GM10266 (cell line): ENCODE measurements around the gene DNPH1.
A peak's percentile ranks its signal among the peaks of the same experiment; 100 is the strongest.

ENCODE experiments used
- DNase-seq: peaks from one replicate; pipeline ENCODE4 v3.0.0; 2012; ENCODE audit errors: extremely low spot score
- TF ChIP-seq, protein P1 (sequence below): IDR thresholded peaks from 2 replicates; pipeline ENCODE4 v1.5.1; 2012; ENCODE audit warnings: mild to moderate bottlenecking, low read depth; ENCODE audit not compliant: control insufficient read depth, insufficient read depth; ENCODE audit errors: missing control alignments

The DNPH1 gene

DNA sequence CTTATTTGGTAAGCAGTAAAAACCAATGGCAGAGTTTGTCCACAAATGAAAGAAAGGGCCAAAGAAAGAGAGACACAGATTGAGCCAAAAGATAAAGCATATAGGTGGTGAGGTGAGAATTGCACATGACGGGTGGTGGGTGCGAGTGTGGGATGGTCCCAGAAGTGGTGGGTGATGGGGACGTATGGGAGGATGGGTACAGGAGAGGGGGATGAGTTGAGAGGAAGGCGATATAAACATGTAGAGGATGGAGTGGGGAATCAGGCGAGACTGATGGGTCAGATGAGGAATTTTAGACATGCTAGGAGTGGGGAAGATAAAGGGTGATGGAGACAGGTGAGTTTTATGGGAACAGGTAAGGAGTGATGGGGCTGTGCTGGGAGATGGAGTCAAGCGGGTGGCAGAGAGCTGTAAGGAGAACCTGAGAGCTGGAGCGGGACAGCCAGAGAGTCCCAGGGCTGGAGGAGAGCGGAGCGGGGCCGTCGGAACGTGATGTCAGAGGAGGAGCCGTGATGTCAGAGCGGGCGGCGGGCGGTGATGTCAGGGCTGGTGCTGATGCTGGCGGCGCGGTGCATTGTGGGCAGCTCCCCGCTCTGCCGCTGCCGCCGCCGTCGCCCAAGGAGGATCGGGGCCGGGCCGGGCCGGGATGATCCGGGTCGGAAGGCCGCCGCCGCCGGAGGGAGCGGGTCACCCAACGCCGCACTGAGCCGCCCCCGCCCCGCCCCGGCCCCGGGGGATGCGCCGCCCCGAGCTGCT, 13.8 kb upstream of the DNPH1 start, which contains the start of gene TTBK1:
TSS of gene TTBK1 (plus strand) at position 574 of the 756 bp plus-strand sequence. CDS start 3,180 bp downstream, outside the sequence.
- DNase-seq: no peak
- TF ChIP-seq, protein P1, sequence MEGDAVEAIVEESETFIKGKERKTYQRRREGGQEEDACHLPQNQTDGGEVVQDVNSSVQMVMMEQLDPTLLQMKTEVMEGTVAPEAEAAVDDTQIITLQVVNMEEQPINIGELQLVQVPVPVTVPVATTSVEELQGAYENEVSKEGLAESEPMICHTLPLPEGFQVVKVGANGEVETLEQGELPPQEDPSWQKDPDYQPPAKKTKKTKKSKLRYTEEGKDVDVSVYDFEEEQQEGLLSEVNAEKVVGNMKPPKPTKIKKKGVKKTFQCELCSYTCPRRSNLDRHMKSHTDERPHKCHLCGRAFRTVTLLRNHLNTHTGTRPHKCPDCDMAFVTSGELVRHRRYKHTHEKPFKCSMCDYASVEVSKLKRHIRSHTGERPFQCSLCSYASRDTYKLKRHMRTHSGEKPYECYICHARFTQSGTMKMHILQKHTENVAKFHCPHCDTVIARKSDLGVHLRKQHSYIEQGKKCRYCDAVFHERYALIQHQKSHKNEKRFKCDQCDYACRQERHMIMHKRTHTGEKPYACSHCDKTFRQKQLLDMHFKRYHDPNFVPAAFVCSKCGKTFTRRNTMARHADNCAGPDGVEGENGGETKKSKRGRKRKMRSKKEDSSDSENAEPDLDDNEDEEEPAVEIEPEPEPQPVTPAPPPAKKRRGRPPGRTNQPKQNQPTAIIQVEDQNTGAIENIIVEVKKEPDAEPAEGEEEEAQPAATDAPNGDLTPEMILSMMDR: no peak

GRCh38 chr6:43241446-43241845, 12.2 kb upstream of the DNPH1 start:
- TF ChIP-seq, protein P1: no peak
- DNase-seq: no peak

- TF ChIP-seq, protein P1: no peak
- no peak for DNase-seq
Observed at GRCh38 chr6:43240950-43241349, 11.7 kb upstream of the DNPH1 start.

DNA sequence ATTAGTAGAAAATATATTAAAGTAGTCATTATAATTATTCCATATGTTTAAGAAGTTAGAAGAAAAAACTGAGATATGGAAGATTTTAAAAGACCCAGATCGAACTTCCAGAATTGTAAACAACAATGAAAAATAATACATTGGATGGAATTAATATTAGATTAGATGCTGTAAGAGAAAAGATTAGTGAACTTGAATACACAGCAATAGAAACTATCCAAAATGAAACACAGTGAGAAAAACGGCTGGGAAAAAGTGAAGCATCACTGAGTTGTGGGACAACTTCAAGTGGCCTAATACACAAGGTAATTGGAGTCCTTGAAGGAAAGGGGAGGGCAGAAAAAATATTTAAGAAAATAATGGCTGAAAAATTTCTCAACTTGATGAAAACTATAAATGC, 9.8 kb upstream of the DNPH1 start:
- DNase-seq: no peak
- TF ChIP-seq, protein P1: no peak

- TF ChIP-seq, protein P1: no peak
- no peak for DNase-seq
Observed at GRCh38 chr6:43235841-43236240, 6.6 kb upstream of the DNPH1 start.

GRCh38 chr6:43231735-43232450, 2.6 kb upstream of the DNPH1 start:
- TF ChIP-seq, protein P1: no peak
- no peak for DNase-seq

DNA sequence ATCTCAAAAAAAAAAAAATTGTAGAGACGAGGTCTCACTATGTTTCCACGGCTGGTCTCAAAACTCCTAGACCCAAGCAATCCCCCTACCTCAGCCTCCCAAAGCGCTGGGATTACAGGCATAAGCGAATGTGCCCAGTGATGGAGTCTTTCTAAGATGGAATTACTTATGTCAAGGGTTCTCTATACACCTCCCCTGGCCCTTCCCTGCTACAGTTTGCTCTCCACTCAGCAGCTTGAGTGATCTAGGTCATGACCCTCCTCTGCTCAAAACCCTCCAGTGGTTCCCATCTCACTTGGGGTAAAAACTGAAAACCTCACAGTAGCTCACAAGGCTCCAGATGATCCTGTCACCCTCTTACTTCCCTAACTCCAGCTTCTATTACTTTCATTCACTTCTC, 1.8 kb upstream of the DNPH1 start:
- TF ChIP-seq, protein P1: no peak
- DNase-seq: peak; percentile 6
